ENCODE measurements around the gene TRIM6.

GRCh38 chr11:5550440-5551095, 45.9 kb upstream of the TRIM6 start:
- TF ChIP-seq CTCF (conservative IDR thresholded peaks at IDR 0.05) (no peak), ZFX (IDR thresholded peaks at IDR 0.05) (no peak)

All from C4-2B (cell line).